ENCODE data around the gene CDH1.

DNA sequence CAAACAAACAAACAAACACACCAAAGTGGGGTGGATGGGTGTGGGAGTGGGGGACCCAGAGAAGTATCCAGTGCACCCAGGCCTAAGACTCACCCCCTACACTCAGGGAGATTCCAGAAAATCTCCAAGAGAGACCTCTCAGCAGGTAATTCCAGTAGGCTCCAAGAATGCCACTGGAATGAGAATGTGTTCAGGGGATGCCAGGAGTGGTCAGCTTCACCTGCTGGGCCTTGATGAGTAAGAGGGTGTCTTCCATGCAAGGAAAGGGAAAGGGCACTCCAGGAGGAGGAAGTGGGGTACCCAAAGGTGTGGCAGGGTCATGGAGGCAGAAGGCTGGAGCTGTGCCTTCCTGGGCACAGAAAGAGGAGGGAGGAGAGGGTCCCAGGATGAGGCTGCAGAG, 9.9 kb downstream of the CDH1 start:
- TF ChIP-seq, protein P1, sequence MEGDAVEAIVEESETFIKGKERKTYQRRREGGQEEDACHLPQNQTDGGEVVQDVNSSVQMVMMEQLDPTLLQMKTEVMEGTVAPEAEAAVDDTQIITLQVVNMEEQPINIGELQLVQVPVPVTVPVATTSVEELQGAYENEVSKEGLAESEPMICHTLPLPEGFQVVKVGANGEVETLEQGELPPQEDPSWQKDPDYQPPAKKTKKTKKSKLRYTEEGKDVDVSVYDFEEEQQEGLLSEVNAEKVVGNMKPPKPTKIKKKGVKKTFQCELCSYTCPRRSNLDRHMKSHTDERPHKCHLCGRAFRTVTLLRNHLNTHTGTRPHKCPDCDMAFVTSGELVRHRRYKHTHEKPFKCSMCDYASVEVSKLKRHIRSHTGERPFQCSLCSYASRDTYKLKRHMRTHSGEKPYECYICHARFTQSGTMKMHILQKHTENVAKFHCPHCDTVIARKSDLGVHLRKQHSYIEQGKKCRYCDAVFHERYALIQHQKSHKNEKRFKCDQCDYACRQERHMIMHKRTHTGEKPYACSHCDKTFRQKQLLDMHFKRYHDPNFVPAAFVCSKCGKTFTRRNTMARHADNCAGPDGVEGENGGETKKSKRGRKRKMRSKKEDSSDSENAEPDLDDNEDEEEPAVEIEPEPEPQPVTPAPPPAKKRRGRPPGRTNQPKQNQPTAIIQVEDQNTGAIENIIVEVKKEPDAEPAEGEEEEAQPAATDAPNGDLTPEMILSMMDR (conservative IDR thresholded peaks at IDR 0.05; ENCODE audit: low read depth in 2 of 2): no peak
- TF ChIP-seq, protein P2, sequence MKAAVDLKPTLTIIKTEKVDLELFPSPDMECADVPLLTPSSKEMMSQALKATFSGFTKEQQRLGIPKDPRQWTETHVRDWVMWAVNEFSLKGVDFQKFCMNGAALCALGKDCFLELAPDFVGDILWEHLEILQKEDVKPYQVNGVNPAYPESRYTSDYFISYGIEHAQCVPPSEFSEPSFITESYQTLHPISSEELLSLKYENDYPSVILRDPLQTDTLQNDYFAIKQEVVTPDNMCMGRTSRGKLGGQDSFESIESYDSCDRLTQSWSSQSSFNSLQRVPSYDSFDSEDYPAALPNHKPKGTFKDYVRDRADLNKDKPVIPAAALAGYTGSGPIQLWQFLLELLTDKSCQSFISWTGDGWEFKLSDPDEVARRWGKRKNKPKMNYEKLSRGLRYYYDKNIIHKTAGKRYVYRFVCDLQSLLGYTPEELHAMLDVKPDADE (IDR thresholded peaks at IDR 0.05): no peak
- TF ChIP-seq EZH2phosphoT487 (IDR thresholded peaks at IDR 0.05; ENCODE audit: unreplicated experiment) (no peak), POLR2AphosphoS5 (IDR thresholded peaks at IDR 0.05; ENCODE audit: low read depth) (no peak)
- TF ChIP-seq, protein P3, sequence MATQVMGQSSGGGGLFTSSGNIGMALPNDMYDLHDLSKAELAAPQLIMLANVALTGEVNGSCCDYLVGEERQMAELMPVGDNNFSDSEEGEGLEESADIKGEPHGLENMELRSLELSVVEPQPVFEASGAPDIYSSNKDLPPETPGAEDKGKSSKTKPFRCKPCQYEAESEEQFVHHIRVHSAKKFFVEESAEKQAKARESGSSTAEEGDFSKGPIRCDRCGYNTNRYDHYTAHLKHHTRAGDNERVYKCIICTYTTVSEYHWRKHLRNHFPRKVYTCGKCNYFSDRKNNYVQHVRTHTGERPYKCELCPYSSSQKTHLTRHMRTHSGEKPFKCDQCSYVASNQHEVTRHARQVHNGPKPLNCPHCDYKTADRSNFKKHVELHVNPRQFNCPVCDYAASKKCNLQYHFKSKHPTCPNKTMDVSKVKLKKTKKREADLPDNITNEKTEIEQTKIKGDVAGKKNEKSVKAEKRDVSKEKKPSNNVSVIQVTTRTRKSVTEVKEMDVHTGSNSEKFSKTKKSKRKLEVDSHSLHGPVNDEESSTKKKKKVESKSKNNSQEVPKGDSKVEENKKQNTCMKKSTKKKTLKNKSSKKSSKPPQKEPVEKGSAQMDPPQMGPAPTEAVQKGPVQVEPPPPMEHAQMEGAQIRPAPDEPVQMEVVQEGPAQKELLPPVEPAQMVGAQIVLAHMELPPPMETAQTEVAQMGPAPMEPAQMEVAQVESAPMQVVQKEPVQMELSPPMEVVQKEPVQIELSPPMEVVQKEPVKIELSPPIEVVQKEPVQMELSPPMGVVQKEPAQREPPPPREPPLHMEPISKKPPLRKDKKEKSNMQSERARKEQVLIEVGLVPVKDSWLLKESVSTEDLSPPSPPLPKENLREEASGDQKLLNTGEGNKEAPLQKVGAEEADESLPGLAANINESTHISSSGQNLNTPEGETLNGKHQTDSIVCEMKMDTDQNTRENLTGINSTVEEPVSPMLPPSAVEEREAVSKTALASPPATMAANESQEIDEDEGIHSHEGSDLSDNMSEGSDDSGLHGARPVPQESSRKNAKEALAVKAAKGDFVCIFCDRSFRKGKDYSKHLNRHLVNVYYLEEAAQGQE (IDR thresholded peaks at IDR 0.05; ENCODE audit: unreplicated experiment): no peak

Data from GM23338 (cell line).